GM21423 (cell line): ENCODE results near the gene SAE1.

ENCODE experiments used
- ATAC-seq: cut with Tn5 transposase; IDR thresholded peaks from one replicate; pipeline ENCODE4 v1.9.1; 2021; ENCODE audit warnings: mild to moderate bottlenecking, moderate library complexity; ENCODE audit not compliant: unreplicated experiment

SAE1 gene

DNA sequence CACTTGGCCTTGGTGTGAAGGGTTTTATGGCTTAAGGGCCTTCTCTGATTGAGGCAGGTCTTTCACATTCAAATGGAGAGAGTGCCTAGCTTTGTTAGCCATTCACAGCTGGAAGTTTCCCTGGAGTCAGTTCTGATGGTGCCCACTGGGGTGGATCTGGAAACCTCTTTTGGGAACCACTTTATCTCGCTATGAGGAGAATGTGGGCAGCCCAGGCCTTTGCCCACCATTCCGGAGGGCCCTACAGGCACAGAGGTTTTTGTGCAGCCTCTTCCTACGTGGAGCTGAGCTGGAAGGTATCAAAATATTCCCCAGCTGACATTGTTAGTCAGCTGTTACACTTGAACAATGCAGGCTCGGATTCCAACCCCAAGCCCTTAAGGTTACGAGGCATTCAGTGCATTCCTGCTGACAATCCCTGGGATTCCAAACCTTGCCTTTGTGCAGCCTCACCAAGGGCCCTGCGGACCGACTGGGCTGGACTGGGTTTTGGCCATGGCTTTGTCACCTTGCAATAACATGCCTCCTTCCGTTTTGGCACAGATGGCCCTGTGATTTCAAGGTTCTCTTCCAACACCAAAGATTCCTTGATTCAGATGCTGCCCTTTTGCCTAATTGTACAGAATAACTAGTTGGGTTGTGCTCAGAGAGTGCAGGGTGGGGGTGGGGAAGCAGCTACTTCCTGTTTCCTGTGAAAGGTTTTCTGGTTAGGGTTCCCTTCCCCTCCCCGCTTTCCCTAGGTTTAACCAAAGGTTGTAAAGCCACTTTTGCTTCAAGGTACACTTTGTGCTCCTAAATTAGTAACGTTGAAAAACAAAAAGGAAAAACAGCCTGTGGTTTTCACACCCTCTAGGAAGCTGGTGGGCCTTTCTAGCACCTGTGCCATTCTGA lies 27.0 kb downstream of the SAE1 start:
- ATAC-seq = no peak

GRCh38 chr19:47158367-47158791 lies 27.7 kb downstream of the SAE1 start:
- ATAC-seq = no peak

DNA sequence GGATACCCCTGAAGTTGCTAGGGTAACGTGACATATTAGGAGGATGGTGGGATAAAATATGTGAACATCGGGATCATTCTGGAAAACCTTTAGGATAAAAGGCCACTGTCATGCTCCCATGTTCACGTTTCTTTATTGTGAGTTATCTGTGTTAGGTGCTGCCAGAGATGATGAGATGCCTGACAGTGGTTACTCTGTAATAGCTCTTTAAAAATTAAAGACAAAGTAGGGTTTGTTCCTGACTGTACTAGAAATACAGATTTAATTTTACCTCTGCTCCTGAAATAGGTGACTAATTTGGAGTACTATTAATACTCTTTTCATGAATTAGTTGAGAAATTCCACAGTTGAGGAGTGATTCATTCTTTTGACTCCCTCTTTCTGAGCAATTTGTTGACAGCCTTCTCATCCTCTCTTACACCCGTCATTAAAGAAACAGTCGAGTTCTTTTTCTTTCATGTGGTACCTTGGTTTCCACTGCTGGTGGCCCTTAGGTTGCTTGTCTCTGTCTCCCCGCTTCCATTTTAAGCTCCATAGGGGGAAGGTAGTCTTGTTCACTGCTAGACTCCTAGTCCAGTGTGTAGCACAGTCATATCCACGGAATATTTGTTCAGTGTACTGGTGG lies 28.4 kb downstream of the SAE1 start:
- no peak for ATAC-seq

DNA sequence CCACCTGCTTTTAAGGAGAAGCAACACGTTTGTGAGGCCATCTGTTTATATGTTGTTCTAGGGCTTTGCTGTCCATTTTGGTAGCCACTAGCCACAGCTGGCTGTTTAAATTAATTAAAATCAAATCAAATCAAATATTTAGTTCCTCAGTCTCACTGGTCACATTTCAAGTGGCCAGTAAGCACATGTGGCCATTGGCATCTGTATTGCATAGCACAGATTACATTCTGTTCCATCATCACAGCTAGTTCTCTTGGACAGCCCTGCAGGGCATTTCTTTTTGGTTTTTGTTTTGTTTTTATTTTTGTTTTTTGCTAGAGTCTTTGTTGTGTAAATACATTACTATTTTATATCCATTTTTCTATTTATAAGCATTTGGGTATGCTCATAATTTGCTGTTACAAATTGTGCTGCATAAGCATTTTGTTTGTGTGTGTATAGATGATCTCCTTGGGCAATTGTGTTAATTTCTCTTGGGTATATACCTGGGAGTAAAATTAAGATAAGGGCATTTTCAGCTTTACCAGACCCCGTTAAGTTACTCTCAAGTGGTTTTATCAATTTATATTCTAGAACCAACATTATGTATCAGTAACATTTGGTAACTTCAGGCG lies 31.3 kb downstream of the SAE1 start:
- ATAC-seq = no peak

DNA sequence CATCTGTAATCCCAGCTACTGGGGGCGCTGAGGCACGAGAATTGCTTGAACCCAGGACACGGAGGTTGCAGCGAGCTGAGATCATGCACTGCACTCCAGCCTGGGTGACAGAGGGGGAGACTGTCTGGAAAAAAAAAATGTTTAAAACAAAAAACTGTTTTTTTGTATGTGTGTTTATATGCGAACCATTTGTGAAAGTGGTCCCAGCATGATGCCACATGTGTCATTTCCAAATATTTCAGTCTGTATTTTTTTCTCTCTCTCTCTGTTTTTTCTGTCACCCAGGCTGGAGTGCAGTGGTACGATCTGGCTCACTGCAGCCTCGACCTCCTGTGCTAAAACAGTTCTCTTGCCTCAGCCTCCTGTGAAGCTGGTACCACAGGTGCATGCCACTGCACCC lies 37.4 kb downstream of the SAE1 start:
- ATAC-seq = no peak

DNA sequence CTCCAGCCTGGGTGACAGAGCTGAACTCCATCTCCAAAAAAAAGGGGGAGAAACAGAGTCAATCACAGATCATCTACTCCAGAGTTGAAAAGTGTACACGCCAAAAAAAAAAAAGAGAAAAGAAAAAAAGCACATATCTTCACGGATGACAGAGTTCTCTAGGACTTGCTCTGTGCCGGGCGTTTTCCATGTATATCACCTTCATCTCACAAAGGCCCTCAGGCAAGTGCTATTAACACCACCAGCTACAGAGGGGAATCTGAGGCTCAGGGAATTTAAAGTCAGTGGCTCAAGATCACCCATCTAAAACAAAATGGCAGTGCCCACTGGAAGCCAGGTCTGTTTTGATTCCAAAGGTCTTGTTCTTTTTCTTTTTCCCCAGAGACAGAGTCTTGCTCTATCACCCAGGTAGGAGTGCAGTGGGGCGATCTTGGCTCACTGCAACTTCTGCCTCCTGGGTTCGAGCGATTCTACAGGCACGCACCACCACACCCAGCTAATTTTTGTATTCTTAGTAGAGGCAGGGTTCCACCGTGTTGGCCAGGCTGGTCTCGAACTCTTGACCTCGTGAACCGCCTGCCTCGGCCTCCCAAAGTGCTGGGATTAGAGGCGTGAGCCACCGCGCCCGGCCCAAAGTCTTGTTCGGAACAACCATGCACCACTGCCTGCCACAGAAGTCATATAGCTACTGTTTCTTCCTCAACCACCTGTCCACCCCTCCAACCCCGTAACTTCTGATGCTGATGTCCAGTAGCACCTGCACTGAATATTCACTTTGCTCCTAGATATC lies 42.2 kb downstream of the SAE1 start:
- no peak for ATAC-seq

DNA sequence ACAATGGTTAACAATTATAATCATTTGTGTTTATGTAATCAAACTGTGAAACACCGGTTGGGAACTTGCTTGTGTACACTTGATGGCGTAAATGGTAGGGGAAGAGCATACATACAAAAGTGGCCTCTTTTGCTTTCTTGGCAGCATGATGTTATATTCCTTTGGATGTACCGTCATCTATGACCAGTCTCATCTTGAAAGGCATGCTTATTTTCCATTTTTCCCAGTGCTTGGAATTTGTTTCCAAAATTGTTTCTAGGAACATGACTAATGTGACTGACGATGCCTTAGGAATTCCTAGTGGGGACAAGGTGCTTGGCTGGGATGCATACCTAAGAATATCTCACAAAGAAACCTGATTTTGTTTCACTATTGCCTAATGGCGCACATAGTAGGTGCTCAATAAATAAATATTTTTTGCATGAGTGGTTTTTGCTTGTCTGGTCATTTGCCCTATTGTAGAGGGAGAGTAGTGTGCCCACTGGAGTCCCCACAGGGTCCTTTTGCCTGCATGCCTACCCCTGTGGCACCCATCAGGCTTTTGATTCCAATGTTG lies 45.5 kb downstream of the SAE1 start:
- ATAC-seq = no peak

DNA sequence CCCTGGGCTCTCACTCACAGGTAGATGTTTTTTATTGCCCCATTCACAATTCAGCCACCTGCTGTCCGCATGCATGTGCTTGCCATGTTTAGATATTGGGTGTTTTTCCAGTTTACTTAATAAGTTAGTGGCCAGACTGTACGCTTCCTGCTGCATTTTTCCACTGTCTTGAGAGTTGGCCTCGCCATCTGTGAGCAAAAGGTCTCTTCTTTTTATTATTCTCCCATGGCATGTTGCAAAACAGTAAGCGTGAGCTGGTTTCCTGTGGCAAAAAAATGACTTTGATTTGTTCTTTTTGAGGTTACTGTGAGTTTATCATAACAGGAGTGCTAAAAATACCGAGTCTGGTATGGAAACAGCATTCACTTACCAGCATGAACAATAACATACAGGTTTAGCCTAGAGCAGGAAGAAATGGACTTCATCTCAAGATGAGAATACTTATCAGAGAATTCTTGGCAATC lies 46.0 kb downstream of the SAE1 start:
- no peak for ATAC-seq

- no peak for ATAC-seq
Observed at GRCh38 chr19:47179653-47180310, 49.1 kb downstream of the SAE1 start.

DNA sequence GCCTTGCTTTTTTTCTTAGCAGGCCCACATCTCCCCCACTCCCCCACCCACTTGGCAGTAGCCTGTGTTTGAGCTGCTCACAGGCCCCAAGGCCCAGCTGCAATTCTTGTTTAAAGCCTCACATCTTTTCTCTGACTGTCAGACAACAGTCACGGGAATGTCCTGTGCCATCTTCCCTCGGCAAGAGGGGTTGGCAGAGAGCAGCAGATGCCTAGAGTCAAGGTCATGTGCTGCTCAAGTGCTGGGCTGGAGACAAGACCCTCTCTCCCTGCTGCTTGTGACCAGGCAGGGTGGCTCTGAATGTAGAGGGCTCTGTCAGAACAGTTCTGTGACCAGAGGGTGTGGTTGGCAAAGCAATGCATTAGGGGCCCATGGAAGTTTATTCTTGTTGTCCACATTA lies 53.0 kb downstream of the SAE1 start:
- no peak for ATAC-seq

DNA sequence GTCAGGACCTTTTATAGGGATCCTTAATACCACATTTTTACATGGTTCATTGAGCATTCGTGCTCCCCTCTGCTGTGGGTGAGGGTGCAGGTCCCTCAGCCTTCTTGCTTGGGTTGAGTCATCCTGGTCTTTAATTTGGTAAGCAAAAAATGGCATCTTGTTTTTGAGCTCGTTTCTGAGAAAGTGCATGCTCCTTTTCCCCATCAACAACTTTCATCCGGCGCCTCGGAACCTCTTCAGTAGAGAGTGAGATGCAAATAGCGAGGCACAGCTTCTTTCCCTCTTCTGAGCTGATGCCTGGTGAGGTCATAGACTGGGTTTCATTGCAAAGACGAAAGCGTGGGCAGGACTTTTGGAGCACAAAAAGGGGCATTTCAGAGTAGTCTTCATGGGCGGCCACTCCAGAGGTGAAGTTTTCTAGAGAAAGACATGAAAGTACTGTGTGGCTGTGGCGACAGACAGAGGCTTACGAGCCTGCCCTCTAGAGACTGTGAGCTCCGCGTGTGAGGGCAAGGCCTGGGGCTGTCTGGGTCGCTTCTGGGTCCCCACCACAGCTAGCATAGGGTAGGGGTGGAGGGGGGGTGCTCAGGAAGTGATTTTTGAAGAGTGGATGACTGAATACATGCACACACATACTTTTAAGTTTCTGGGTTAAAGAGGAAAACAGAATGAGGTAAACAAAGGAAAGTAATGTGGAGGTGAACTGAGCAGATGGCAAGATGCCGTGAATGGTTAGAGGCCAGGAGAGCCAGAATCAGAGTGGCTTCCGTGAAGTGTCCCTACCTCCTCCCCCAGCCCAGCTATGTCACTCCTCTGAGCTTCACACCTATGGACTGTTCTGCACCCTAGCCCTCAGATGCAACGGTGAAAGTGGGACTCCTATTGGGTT lies 56.1 kb downstream of the SAE1 start:
- peak; percentile 68 for ATAC-seq

DNA sequence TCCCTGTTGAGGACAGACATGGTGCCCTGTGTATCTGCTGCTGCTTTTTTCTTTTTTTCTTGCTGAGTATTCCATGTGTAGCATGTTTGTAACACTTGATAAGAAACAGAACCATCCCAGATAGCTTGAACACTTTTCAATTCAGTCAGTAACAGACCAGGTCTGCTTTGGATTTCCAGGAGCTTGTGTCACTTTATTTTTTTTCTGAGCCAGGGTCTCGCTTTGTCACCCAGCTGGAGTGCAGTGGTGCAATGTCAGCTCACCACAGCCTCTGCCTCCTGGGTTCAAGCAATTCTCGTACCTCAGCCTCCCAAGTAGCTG lies 56.7 kb downstream of the SAE1 start:
- no peak for ATAC-seq

- ATAC-seq = no peak
Observed at GRCh38 chr19:47187797-47188196, 57.2 kb downstream of the SAE1 start.

DNA sequence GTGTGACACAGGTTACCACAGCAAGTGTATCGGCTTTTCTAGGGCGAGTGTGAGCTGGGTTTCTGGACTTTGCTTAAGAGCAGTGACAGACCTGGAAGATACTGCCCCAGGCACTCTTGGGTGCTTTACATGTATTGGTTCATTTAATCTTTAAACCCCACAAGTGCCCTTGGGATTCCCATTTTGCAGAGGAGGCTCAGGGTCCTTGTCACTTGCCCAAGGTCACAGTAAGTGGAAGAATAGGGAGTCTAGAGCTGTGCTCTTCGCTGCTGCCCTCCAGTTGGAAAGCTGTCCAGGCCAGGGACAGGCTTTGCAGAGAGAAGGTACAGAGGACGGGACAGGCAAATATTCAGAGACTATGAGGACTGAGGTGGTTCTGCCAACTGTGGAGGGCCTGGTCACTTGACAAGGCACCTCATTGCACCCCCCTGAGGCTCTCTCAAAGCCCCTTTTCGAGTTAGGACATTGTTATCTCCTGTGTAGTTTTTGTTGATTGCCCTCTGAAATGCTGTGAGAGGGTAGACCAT lies 57.9 kb downstream of the SAE1 start:
- ATAC-seq = no peak

DNA sequence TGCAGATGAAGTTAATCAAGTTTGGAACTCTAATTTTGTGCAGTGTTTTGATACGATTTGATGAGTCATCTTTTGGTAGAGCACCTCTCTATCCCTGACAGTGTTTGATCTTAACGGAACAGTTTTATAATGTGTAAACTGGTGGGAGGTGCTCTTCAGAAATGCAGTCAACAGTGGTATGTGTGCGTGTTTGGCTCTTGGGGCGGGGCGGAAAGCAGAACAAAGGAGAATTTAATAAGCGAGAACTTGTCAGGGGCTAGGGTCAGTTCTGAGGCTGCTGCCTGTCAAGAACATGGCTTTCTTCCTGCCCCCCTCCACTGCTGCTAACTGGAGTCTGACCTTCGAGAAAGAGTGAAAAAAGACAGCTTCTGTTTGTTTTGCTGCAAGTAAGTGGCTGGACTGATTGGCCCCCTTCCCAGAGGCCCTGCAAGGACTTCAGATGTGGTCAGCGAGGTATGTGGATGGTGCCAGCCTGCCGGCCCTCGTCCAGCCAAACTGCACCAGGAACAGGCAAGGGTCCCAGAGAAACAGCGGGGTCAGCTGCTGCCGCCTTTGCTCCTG lies 59.6 kb downstream of the SAE1 start:
- ATAC-seq = no peak

GRCh38 chr19:47195434-47195833 lies 64.8 kb downstream of the SAE1 start:
- ATAC-seq = no peak

- no peak for ATAC-seq
Observed at GRCh38 chr19:47197141-47197540, 66.5 kb downstream of the SAE1 start.

DNA sequence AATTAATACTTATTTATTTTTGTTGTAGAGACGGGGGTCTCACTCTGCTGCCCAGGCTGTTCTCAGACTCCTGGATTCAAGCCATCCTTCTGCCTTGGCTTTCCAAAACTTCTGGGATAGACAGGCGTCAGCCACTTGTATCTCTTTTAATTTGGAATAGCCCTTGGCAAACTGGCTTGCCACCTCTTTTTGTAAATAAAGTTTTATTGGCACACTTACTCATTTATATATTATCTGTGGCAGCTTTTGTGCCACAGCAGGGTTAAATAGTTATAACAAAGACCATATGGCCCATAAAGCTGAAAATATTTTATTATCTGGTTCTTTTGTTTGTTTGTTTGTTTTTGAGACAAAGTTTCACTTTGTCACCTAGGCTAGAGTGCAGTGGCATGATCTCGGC lies 69.9 kb downstream of the SAE1 start:
- ATAC-seq = no peak

DNA sequence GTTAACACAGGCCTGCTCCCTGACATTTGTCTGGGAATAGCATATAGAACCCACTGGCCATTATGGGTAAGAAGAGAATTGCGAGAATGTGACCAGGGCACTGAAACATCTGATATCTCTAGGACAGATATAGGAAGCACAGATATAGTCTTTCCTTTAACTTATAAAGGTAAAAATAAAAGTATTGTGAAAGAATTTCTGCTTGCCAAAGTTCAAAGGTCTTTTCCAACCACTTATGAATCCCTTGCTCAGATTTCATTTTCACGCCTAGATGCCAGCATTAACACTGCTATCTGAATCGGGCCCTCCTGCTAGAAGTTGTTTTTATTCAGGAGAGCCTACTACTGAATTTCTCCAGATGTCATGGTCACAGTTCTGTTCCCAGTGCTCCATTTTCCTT lies 72.6 kb downstream of the SAE1 start:
- no peak for ATAC-seq
